GM18498 (cell line): ENCODE measurements around the gene NUAK1.
"Not testable (repeated sequence)": the region's sequence is repeated elsewhere in the genome, so short reads cannot be mapped to it uniquely, and the experiment has no call there.

ENCODE experiments used
- ATAC-seq: cut with Tn5 transposase; IDR thresholded peaks from one replicate; pipeline ENCODE4 v1.9.1; 2021; ENCODE audit warnings: mild to moderate bottlenecking, moderate library complexity; ENCODE audit not compliant: unreplicated experiment

The NUAK1 gene

DNA sequence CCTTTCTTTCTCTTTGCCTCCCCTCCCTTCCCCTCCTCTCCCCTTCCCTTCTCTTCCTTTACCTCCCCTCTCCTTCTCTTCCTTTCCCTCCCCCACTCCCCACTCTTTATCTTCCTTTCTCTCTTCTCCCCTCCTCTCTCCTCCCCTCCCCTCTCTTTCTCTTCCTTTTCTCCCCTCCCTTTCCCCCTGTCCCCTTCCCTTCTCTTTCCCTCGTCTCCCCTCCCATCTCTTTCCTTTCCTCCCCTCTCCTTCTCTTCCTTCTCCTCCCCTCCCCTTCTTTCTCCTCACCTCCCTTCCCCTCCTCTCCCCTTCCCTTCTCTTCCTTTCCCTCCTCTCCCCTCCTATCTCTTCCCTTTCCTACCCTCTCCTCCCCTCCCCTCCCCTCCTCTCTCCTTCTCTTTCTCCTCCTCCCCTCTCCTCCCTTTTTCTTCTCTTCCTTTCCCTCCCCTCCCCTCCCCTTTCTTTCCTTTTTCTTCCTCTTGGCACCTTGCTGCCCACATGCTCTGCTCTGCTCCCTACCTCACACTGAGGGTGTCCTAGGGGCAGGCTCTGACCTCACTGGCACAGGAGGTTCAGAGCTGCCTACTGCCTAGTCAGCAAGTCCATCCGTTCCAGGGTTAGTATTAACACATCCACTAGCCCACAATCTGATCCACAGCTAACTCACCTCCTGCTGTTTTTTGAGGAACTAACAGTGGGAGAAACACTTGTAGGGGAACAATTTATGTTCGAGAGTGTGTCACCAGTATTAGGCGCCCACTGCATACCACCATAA is 101.0 kb downstream of the NUAK1 start:
- no peak for ATAC-seq

DNA sequence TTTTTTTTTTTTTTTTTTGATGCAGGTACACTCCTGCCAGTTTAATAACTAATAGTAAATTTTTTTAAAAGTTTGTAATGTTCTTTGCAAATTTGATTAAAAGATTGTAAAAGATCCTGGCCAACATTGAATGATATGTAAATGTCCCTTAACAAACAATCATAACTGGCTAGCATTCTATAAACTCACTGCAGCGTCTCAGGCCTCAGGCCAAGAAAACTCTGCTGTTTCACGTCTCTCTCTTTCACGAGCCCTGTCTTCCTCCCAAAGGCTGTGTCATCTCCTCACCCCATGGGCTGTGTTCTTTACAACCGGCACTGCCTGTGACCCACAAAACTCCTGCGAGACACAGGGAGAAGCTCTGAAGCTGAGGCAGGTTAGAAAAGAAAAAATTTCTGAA is 103.3 kb downstream of the NUAK1 start:
- no peak for ATAC-seq

DNA sequence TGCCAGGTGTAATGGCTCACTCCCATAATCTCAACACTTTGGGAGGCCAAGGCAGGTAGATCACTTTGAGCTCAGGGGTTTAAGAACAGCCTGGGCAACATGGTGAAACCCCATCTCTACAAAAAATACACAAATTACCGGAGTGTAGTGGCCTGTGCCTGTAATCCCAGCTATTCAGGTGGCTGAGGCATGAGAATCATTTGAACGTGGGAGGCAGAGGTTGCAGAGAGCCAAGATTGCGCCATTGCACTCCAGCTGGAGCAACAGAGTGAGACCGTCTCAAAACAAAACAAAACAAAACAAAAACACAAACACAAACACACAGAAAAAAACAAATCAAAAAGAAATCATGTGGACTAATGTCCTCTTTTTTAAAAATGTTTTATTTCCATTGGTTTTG is 104.4 kb downstream of the NUAK1 start:
- no peak for ATAC-seq

DNA sequence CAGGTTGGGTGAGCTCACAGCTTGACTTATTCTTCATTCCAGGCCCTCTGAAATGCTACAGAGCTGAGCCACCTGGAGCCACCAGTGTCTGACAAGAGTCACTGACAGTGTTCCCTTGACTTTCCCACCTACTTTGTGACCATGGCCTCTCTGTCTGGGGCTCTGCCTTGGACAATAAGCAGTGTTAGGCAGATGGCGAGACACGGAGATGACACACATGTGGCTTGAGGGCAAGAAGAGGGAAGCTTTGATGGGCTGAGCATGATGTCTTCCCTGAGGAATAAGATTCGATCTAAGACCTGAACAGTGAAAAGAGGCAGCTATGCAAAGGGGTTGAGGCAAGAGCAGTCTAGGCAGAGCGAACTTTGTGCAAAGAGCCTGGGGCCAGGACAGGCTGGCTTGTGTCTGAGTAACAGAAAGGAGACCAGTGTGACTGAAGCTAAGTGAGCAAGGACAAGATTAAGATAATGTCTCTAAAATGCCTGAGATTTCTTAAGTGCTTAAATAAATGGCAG is 105.5 kb downstream of the NUAK1 start:
- ATAC-seq, result no peak

GRCh38 chr12:106032623-106032925 is 106.2 kb downstream of the NUAK1 start:
- ATAC-seq, result no peak

DNA sequence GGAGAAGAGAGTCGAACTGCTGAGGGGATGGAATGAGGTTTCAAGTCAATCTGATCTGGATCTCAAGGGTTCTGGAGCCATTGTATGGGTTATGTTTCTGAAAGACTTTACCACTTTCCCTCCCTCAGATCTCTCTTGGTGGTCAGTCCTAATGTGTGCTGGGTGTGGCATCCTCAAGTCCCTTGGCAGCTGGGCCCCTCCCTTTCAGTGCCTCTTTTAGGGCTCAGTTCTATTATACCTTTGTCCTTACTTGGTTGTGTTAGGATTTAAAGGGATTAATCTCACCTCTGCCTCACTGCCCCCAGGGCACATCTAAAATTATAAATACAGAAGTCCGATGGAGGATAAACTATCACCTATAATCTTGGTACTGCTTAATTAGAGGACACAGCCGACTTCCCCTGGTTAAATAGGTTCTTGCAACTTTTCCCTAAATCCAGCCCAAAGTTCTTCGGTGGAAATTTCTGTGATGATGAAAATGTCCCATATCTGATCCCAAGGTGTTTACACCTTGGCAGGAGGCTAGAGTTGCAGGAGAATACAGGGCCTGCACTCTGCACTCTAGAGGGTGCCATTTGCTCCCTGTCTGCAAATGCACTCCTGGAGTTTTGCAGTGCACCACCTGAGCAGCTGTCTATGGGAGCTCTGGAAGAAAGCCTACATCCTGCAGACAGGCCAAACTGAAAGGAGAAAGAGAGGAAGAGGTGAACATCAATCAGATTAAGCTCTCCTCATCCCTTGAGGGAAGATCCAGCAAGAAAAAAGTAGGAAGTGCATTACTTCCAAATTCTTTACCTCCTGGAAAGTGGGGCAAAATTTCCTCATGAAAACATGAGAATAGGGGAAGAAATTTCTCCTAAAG is 106.8 kb downstream of the NUAK1 start:
- ATAC-seq, result no peak

DNA sequence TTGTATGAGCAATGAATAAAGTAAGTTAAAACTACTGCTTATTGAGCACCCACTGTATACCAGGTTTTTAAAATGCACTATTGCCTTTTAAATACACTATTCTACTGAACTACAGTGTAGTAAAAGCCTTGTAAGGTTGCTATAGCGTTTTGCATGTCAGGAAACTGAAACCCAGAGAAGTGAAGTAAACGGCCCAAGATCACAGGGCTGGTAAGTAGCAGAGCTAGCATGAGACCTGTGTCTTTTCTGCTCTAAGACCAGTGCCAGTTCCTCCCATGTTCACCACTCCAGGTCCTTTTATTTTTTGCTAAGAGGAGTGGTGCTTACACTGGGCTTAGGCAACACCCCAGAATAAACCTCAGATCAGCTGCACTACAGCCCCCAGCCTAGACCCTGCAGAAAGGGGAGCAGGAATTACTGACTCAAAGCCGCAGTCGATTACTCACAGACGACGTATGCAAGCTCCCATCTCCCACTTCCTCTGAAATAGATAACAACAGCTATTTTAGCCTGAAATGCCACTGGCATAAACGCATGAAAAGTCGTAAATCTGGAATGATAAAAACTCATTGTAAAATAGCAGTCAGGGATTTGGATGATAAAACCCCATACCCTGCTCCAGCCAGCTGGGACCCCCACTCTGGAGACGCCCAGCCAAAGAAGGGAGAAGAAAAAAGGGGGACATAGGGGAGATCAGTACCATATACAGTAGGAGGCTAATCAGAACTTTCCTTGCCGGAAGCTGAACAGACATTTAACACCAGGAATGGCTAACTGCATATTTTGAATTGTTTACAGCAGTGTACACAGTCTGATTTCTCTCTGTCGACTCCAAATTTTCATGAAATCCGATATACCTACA is 108.3 kb downstream of the NUAK1 start:
- no peak for ATAC-seq

GRCh38 chr12:106029532-106029931 is 109.2 kb downstream of the NUAK1 start:
- no peak for ATAC-seq

DNA sequence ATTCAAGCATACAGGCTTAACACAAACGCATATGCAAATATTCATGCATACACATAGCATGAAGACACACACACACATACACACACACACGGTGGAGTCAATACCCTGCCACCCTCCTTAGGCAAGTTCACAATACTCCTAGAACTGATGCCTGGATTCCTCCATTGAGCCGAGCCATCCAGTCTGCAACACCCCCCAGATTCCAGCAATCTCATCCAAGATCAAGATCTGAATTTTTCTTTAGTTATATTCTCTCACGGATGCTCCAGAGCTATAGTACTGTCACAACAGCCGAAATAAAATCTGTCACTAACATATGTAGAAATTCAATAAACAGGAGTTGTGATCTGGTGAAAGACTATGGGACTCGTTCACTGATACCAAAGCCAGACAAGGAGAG is 110.8 kb downstream of the NUAK1 start:
- no peak for ATAC-seq

DNA sequence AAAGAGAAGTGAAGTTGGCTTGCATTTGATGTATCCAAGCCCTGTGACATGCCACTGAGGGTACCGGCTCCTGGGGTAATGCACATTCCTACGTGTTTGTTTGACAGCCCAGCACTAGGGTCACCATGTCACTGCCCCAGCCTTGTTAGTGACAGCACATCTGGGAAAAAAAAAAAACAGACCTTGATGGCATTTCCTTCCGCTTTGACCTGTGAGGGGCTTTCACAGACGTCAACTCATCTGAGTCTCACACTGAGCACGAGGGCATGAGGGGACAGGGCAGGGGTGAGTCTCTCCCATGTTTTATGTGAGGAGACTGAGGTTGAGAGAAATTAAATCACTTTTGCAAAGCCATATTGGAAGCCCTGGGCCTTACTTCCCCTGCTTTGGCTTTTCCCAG is 111.5 kb downstream of the NUAK1 start:
- ATAC-seq, result no peak

- ATAC-seq, result no peak
These were observed 113.6 kb downstream of the NUAK1 start for GRCh38 chr12:106025129-106025528.

GRCh38 chr12:106023039-106023438 is 115.7 kb downstream of the NUAK1 start:
- no peak for ATAC-seq

GRCh38 chr12:106022568-106023012 is 116.2 kb downstream of the NUAK1 start:
- no peak for ATAC-seq

- no peak for ATAC-seq
These were observed 117.2 kb downstream of the NUAK1 start for GRCh38 chr12:106021516-106021915.

- no peak for ATAC-seq
These were observed 118.0 kb downstream of the NUAK1 start for GRCh38 chr12:106020736-106021135.

DNA sequence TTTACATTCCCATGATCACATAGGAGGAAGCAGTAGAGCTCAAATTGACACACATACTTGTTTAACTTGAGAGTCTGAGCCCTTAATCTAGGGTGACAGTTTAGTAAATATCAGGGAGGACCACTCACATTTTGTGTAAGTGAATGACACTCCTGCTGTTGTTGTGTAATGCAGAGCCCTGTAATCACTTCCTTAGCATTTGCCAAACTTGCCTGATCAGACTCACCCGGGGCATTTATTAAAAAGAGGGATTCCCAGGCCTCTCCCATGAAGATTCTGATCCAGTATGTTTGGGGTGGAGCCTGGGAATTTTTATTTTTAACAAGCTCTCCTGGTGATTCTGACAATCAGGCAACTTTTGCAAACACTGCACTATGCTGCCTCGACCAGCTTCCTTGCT is 119.6 kb downstream of the NUAK1 start:
- no peak for ATAC-seq

- ATAC-seq, result no peak
These were observed 120.5 kb downstream of the NUAK1 start for GRCh38 chr12:106018286-106018685.

DNA sequence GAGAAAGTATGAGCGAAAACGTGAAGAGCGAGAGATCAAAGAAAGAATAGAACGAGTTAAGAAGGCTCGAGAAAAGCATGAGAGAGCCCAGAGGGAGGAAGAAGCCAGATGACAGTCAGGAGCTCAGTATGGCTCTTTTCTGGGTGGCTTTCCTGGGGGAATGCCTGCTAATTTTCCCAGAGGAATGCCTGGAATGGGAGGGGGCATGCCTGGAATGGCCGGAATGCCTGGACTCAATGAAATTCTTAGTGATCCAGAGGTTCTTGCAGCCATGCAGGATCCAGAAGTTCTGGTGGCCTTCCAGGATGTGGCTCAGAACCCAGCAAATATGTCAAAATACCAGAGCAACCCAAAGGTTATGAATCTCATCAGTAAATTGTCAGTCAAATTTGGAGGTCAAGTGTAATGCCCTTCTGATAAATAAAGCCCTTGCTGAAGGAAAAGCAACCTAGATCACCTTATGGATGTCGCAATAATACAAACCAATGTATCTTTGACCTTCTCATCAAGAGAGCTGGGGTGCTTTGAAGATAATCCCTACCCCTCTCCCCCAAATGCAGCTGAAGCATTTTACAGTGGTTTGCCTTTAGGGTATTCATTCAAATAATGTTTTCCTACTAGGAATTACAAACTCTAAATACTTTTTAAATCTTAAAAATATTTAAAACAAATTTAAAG is 122.0 kb downstream of the NUAK1 start:
- not testable (repeated sequence) for ATAC-seq

DNA sequence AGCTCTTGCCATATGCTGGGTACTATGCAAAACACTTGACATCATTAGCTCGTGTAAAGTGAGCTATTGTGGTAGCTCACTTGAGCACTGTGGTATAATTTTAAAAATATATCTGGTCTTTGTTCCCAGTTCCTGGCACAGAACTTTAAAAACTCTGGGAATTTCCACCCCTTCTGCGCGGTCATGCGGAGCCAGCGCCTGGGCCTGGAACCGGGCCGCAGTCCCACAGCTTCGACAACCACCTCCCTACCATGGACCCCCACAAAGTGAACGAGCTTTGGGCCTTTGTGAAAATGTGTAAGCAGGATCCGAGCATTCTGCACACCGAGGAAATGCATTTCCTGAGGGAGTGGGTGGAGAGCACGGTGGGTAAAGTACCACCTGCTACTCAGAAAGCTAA is 123.1 kb downstream of the NUAK1 start:
- ATAC-seq, result no peak

DNA sequence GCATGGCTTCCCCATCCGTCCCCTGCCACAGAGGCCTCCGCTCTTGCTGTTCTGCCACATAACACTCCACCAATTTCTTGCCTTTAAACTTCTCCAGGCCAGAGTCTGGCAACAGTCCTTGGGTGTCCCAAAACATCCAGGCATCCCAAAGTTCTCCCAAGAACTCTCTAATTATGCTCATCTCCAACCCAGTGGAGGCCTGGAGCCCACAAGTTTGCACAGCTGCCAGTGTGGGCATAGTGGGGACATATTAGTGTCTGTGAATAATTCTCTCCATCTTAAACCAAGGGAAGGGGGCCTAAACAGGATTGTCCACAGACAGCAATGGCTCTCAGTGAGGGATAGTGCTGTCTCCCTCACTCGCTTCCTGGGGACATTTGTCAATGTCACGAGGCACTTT is 124.8 kb downstream of the NUAK1 start:
- no peak for ATAC-seq
